ENCODE measurements around the gene SMCO1.

DNA sequence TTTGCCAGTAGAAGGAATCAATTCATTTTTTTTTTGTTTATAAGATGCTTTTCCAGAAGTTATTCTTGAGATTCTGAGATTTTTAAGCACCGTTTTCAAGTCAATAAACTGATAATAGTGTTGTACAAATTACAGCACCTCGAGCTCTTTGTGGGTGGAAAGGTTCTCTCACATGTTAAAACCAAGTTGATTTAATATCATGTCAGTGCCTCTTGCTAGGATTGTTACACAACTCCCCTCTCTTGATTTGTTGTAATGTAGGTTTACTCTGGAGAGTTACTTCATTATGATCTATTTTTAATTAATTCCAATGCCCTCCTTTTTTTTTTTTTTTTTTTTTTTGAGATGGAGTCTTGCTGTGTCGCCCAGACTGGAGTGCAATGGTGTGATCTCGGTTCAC is 57.1 kb downstream of the SMCO1 start:
- no peak for TF ChIP-seq SUZ12 (IDR thresholded peaks at IDR 0.05; ENCODE audit: extremely low read depth, insufficient read depth, insufficient read length)
- no peak for TF ChIP-seq ZNF274 (IDR thresholded peaks at IDR 0.05; ENCODE audit: low read depth, low read length)
- TF ChIP-seq YY1 (IDR thresholded peaks at IDR 0.05; ENCODE audit: insufficient read depth, insufficient read length): no peak
